ENCODE results near the gene KLHL11. TPM values are rescaled to one million over a fixed set of nuclear protein-coding genes. Genes with fewer than 3 reads are reported as not detected.

Gene KLHL11
- 10 to 100 TPM in 1 of 4 donors, 1 to 10 TPM in 3; 7.4 to 10.5 (median 7.7) TPM for total RNA-seq

- Histone ChIP-seq H3K27me3 (no peaks in the 10 kb centered on the region), H3K4me3 (peak within 1 kb of the TSS; percentile 88 to 98 (median 96)), H3K36me3 (peaks cover 0 to 25% (median 0%) of the 10 kb centered on the region in 3 donors), H3K27ac (peak within 1 kb of the TSS; percentile 91 to 96 (median 94)), H3K9me3 (no peaks in the 10 kb centered on the region), H3K4me1 (peaks cover 0 to 22% (median 9%) of the 10 kb centered on the region in 4 donors)
- peak; percentile 87 to 96 (median 92) for DNase-seq
- TF ChIP-seq, protein P1, sequence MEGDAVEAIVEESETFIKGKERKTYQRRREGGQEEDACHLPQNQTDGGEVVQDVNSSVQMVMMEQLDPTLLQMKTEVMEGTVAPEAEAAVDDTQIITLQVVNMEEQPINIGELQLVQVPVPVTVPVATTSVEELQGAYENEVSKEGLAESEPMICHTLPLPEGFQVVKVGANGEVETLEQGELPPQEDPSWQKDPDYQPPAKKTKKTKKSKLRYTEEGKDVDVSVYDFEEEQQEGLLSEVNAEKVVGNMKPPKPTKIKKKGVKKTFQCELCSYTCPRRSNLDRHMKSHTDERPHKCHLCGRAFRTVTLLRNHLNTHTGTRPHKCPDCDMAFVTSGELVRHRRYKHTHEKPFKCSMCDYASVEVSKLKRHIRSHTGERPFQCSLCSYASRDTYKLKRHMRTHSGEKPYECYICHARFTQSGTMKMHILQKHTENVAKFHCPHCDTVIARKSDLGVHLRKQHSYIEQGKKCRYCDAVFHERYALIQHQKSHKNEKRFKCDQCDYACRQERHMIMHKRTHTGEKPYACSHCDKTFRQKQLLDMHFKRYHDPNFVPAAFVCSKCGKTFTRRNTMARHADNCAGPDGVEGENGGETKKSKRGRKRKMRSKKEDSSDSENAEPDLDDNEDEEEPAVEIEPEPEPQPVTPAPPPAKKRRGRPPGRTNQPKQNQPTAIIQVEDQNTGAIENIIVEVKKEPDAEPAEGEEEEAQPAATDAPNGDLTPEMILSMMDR (IDR thresholded peaks at IDR 0.05) = peak in 2 of 6 experiments; percentile 7 to 35
- TF ChIP-seq POLR2A (IDR thresholded peaks at IDR 0.05) = peak; percentile 90 to 94
These were observed at the start of gene KLHL11 for GRCh38 chr17:41864836-41865595. Gene KLHL11, minus strand, starts transcription at chr17:41865423. Its CDS starts 53 bp downstream, at chr17:41865370.

DNA sequence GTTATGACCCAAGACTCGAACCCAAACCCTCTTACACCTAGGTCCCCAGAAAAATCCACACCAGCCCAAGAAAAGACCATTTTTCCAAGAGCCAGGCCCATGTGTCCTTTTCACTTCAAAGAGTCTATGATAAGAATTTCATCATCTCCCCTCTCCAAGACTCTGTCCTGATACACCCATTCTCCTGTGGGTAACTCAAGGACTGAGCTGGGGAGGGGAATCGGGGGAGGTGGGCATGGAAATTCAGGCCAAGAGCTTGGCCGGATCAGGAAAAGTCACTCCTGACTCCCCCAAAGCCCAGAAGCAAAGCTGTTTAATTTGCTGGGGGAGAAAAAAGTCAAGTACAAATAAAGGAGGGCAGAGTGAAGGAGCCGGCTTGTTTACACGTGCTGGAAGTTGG lies 49.8 kb upstream of the KLHL11 start:
- Histone ChIP-seq H3K36me3 (peaks cover 0 to 36% (median 0%) of the 10 kb centered on the region in 3 donors), H3K27me3 (no peaks in the 10 kb centered on the region), H3K27ac (no peak overlapping the region), H3K4me1 (peaks cover 0 to 51% (median 6%) of the 10 kb centered on the region in 4 donors), H3K9me3 (no peaks in the 10 kb centered on the region), H3K4me3 (no peak overlapping the region)
- TF ChIP-seq POLR2A (IDR thresholded peaks at IDR 0.05) = no peak
- TF ChIP-seq, protein P1 (IDR thresholded peaks at IDR 0.05) = no peak
- no peak for DNase-seq

DNA sequence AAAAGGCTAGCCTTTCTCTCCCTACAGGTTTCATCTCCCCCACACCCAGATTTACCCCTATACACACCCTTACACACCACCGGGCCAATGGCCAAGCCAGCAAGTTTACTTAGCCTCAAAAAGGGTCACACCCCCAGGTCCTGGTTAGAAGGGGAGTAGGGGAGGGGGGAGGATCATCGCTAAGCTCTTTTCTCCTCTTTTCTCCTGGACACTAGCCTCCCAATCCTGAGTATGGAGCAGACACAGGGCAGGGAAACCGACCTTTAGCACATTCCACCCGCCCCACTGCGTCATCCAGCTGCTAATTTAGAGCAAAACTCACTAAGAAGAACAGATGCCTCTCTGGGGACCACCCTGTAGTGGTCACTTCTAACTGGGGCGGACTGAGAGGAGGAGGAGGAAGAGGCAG lies 49.1 kb upstream of the KLHL11 start:
- H3K4me1 ChIP-seq = peaks cover 0 to 44% (median 5%) of the 10 kb centered on the region in 4 donors
- H3K9me3 ChIP-seq = no peaks in the 10 kb centered on the region
- H3K36me3 ChIP-seq = peaks cover 0 to 42% (median 0%) of the 10 kb centered on the region in 3 donors
- peak in 2 of 3 donors; percentile 54 to 61 for DNase-seq
- no peaks in the 10 kb centered on the region for H3K27me3 ChIP-seq
- TF ChIP-seq, protein P1 (IDR thresholded peaks at IDR 0.05) = no peak
- TF ChIP-seq POLR2A (IDR thresholded peaks at IDR 0.05) = no peak
- no peak overlapping the region for H3K4me3 ChIP-seq
- H3K27ac ChIP-seq = peak overlapping the region in 1 of 4 donors; percentile 32

DNA sequence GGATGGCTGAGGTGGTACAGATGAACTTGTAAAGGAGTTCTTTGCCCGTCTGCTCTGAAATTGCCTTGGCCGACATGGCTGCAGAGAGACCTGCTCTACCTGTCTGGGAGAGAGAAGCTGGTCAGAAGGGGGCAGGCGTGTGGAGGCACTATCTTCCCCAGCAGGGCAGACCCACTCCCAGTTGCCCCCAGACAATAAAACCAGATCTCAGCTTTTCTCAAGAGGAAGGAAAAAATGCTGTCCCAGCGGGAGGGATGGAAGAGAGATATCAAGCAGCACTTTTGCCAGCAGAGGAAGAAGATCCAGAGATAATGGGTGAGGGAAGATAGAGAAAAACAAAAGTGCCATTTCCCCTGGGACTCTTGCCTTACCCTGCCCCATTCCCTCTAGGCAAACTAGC lies 48.6 kb upstream of the KLHL11 start:
- Histone ChIP-seq H3K9me3 (no peaks in the 10 kb centered on the region), H3K27ac (peak overlapping the region in 1 of 4 donors; percentile 32), H3K27me3 (no peaks in the 10 kb centered on the region), H3K36me3 (peaks cover 0 to 48% (median 0%) of the 10 kb centered on the region in 3 donors), H3K4me1 (peaks cover 0 to 42% (median 4%) of the 10 kb centered on the region in 4 donors), H3K4me3 (no peak overlapping the region)
- DNase-seq = no peak
- TF ChIP-seq, protein P1 (IDR thresholded peaks at IDR 0.05) = no peak
- TF ChIP-seq POLR2A (IDR thresholded peaks at IDR 0.05) = no peak

DNA sequence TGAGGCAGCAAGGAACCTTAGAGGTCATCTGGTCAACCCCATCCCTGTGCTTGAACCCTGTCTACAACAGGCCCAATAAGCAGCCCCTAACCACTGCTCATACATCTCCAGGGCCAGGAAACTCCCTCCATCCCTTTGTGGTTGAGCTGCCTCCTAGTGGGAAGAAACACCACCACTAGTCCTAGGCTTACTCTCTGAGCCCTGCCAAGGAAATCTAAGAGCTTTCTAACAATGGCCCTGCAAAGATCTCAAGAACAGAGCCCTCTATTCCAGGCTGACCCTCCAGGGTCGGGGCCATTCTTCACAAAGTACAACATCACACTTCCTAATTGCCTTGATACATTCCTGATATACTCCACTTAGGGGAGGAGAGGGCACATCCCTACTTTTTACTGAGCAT lies 47.7 kb upstream of the KLHL11 start:
- Histone ChIP-seq H3K36me3 (peaks cover 0 to 53% (median 0%) of the 10 kb centered on the region in 3 donors), H3K4me3 (no peak overlapping the region), H3K4me1 (peaks cover 0 to 46% (median 4%) of the 10 kb centered on the region in 4 donors), H3K9me3 (no peaks in the 10 kb centered on the region), H3K27me3 (no peaks in the 10 kb centered on the region), H3K27ac (no peak overlapping the region)
- no peak for DNase-seq
- TF ChIP-seq, protein P1 (IDR thresholded peaks at IDR 0.05) = no peak
- TF ChIP-seq POLR2A (IDR thresholded peaks at IDR 0.05) = no peak
